CD4-positive, alpha-beta T cell (primary cell): Measurements from ENCODE around the gene SDK2. TPM values are rescaled to one million over a fixed set of nuclear protein-coding genes. Genes with fewer than 3 reads are reported as not detected.

Source experiments
- ATAC-seq: fragments of 200-7000 bp; cut with Tn5 transposase; one replicate; pipeline ENCODE4 v1.10.0; 2022; ENCODE audit warnings: mild to moderate bottlenecking; ENCODE audit not compliant: poor library complexity
- CTCF ChIA-PET: fragments of 350-600 bp; sonication (Branson Sonifier 250); formaldehyde crosslinking; loops from one replicate; lab custom pipeline; 2021; ENCODE audit warnings: antibody characterized with exemption, inconsistent platforms; lab: Charles Lee
- POLR2A ChIA-PET: fragments of 350-600 bp; sonication (Branson Sonifier 250); formaldehyde crosslinking; loops from one replicate; lab custom pipeline; 2021; ENCODE audit warnings: antibody characterized with exemption, inconsistent platforms; lab: Charles Lee
- DNase-seq, 14 experiments: peaks; one replicate each; pipeline ENCODE4 v3.0.0-alpha.2; 2013 to 2020; ENCODE audit warnings: mixed read lengths in 2 of 14
- H3K27ac ChIP-seq, 2 donors: one replicate each; pipeline versions ENCODE4 v1.5.1 to v1.7.0; 2013; ENCODE audit warnings: low read length in 2 of 2, low read depth in 1 of 2, mild to moderate bottlenecking in 1 of 2
- H3K27me3 ChIP-seq, 2 experiments: 1 replicate in 1 of 2; 2 replicates in 1 of 2; pipeline versions ENCODE4 v1.6.1 to v1.7.0; 2013; ENCODE audit warnings: low read length in 2 of 2, control low read depth in 1 of 2, mild to moderate bottlenecking in 1 of 2, moderate library complexity in 1 of 2; ENCODE audit not compliant: insufficient read depth in 2 of 2, control insufficient read depth in 1 of 2
- H3K36me3 ChIP-seq: one replicate; pipeline ENCODE4 v1.6.1; 2013; ENCODE audit warnings: low read length, control low read depth; ENCODE audit not compliant: insufficient read depth
- H3K4me1 ChIP-seq: one replicate; pipeline ENCODE4 v1.6.1; 2013; ENCODE audit warnings: low read length, control low read depth; ENCODE audit not compliant: insufficient read depth
- H3K4me3 ChIP-seq: one replicate; pipeline ENCODE4 v1.5.1; 2013; ENCODE audit warnings: mild to moderate bottlenecking, low read length, moderate library complexity
- H3K9me3 ChIP-seq, 2 experiments: 1 replicate in 1 of 2; 2 replicates in 1 of 2; pipeline versions ENCODE4 v1.6.1 to v1.7.0; 2013; ENCODE audit warnings: low read length in 2 of 2, mild to moderate bottlenecking in 2 of 2, control low read depth in 1 of 2, moderate library complexity in 1 of 2; ENCODE audit not compliant: control insufficient read depth in 1 of 2, insufficient read depth in 1 of 2
- H3K27ac Mint-ChIP-seq: one replicate; pipeline ENCODE4 v1.8.0; 2020; ENCODE audit warnings: mixed read lengths
- H3K27me3 Mint-ChIP-seq: one replicate; pipeline ENCODE4 v1.8.0; 2021; ENCODE audit warnings: mixed read lengths
- H3K36me3 Mint-ChIP-seq: one replicate; pipeline ENCODE4 v1.8.0; 2021; ENCODE audit warnings: low read depth, mixed read lengths
- H3K4me1 Mint-ChIP-seq: one replicate; pipeline ENCODE4 v1.8.0; 2021; ENCODE audit warnings: low read depth, mixed read lengths
- H3K4me3 Mint-ChIP-seq: one replicate; pipeline ENCODE4 v1.8.0; 2020; ENCODE audit warnings: mild to moderate bottlenecking, mixed read lengths
- H3K9me3 Mint-ChIP-seq: one replicate; pipeline ENCODE4 v1.8.0; 2020; ENCODE audit warnings: mixed read lengths
- intact Hi-C, 2 experiments: fragments of 100-400 bp; cut with DNase I in 1 of 2; cut with micrococcal nuclease in 1 of 2; formaldehyde crosslinking; loops; one replicate each; pipeline versions ENCODE4 v1.15.1 to v1.9.0; 2023 to 2025; cut with DNase I, micrococcal nuclease
- total RNA-seq, 174 experiments: library from RNA in 2 of 174; stranded (reverse) in 2 of 174; gene quantifications; one replicate each; pipeline ENCODE4 v1.2.3 and lab custom pipeline; 2021 to 2026
- TF ChIP-seq, protein P1 (sequence below): fragments of 200-600 bp; IDR thresholded peaks from one replicate; pipeline ENCODE4 v1.8.0; 2022; ENCODE audit warnings: antibody characterized with exemption, mild to moderate bottlenecking

The SDK2 gene
- total RNA-seq, 2 experiments from 2014 or later = 8.1 to 8.2 TPM

DNA sequence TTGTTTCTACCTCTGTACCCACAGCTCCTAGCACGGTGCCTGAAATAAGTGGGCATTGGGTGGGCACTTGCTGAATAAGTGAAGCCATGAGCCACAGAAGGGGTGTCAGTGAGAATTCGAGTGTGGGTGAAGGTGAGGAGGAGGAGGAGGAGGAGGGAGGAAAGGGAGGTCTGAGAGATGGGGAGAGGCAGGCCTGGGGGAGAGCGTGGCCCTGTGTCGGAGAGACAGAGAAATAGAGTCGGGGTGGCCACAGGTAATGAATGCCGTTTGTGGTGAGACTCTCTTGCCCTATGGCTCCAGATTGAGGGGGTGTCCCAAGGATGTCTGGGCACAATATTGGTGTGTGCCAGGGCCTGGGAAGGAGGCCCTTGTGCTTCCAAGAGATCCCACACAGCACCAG is 49.2 kb downstream of the SDK2 start:
- H3K27me3 Mint-ChIP-seq = no peaks in the 10 kb centered on the region
- no peak for ATAC-seq
- H3K36me3 Mint-ChIP-seq = no peaks in the 10 kb centered on the region
- intact Hi-C loops = loop anchor here in 1 of 2 experiments (10.0 kb wide), 1 partner anchor 50 kb away; no protein-coding TSS in a partner anchor
- no peaks in the 10 kb centered on the region for H3K9me3 ChIP-seq
- no peak overlapping the region for H3K4me3 ChIP-seq
- no peaks in the 10 kb centered on the region for H3K9me3 Mint-ChIP-seq
- H3K27ac Mint-ChIP-seq = peak overlapping the region; percentile 90
- TF ChIP-seq, protein P1, sequence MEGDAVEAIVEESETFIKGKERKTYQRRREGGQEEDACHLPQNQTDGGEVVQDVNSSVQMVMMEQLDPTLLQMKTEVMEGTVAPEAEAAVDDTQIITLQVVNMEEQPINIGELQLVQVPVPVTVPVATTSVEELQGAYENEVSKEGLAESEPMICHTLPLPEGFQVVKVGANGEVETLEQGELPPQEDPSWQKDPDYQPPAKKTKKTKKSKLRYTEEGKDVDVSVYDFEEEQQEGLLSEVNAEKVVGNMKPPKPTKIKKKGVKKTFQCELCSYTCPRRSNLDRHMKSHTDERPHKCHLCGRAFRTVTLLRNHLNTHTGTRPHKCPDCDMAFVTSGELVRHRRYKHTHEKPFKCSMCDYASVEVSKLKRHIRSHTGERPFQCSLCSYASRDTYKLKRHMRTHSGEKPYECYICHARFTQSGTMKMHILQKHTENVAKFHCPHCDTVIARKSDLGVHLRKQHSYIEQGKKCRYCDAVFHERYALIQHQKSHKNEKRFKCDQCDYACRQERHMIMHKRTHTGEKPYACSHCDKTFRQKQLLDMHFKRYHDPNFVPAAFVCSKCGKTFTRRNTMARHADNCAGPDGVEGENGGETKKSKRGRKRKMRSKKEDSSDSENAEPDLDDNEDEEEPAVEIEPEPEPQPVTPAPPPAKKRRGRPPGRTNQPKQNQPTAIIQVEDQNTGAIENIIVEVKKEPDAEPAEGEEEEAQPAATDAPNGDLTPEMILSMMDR = no peak
- H3K36me3 ChIP-seq = no peaks in the 10 kb centered on the region
- DNase-seq = no peak
- ChIA-PET POLR2A (interaction anchor here (1.2 kb wide), 1 partner anchor 14 kb away, joined by 3 read pairs; no protein-coding TSS in a partner anchor), CTCF (no interaction called here)
- H3K4me3 Mint-ChIP-seq = no peak overlapping the region
- peaks cover 66% of the 10 kb centered on the region for H3K4me1 ChIP-seq
- no peaks in the 10 kb centered on the region for H3K27me3 ChIP-seq
- H3K4me1 Mint-ChIP-seq = peaks cover 71% of the 10 kb centered on the region
- no peak overlapping the region for H3K27ac ChIP-seq

DNA sequence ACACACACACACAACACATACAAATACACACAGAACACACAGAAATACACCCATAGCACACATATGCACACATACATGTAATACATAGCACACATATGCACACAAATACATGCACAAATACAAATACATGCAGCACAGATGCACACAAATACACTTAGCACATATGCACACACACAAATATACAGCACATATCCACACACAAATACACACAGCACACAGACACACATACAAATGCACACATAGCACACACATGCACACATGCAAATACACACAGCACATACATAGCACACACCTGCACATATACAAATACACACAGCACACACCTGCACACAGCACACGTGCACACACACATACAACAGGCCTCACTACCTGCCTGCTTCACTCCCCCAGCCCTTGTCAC is 49.6 kb downstream of the SDK2 start:
- Mint-ChIP-seq H3K9me3 (no peaks in the 10 kb centered on the region), H3K36me3 (no peaks in the 10 kb centered on the region), H3K27ac (peak overlapping the region; percentile 90), H3K4me3 (peak overlapping the region; percentile 26), H3K27me3 (no peaks in the 10 kb centered on the region), H3K4me1 (peaks cover 75% of the 10 kb centered on the region)
- H3K9me3 ChIP-seq = no peaks in the 10 kb centered on the region
- ChIA-PET POLR2A (no interaction called here), CTCF (no interaction called here)
- peak overlapping the region in 1 of 2 donors; percentile 74 for H3K27ac ChIP-seq
- H3K4me1 ChIP-seq = peaks cover 69% of the 10 kb centered on the region
- H3K4me3 ChIP-seq = no peak overlapping the region
- H3K27me3 ChIP-seq = no peaks in the 10 kb centered on the region
- intact Hi-C loops = loop anchor here (5.0 to 10.0 kb wide), 5 partner anchors 50 to 243 kb away; no protein-coding TSS in a partner anchor
- no peaks in the 10 kb centered on the region for H3K36me3 ChIP-seq
- TF ChIP-seq, protein P1 = no peak
- ATAC-seq = no peak
- no peak for DNase-seq

DNA sequence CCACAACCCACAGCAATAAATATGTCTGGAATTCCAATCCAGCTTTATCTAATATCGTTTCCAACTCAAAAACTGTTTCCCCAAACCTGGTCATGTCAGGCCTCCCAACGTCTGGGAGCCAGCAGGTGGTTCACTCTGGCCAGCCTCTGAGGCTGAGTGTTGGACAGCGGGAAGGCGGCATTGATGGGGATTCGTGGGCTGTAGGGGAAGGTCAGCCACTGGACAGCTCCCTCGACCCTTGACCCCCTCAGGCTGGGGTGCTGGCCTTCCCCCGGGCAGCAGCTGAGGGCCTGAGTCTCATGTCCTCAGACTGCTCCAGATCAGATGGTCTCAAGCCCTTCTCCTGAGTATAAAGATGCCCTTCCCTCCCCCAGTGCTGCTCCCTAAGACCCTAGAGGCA is 50.2 kb downstream of the SDK2 start:
- Mint-ChIP-seq H3K36me3 (no peaks in the 10 kb centered on the region), H3K27me3 (no peaks in the 10 kb centered on the region), H3K27ac (peak overlapping the region; percentile 90), H3K4me3 (peak overlapping the region; percentile 31), H3K9me3 (no peaks in the 10 kb centered on the region), H3K4me1 (peaks cover 81% of the 10 kb centered on the region)
- TF ChIP-seq, protein P1 = no peak
- POLR2A ChIA-PET = no interaction called here
- no peaks in the 10 kb centered on the region for H3K27me3 ChIP-seq
- H3K4me3 ChIP-seq = no peak overlapping the region
- no peaks in the 10 kb centered on the region for H3K9me3 ChIP-seq
- CTCF ChIA-PET = no interaction called here
- no peaks in the 10 kb centered on the region for H3K36me3 ChIP-seq
- ATAC-seq (no peak), DNase-seq (no peak)
- H3K27ac ChIP-seq = peak overlapping the region; percentile 74 to 83
- intact Hi-C loops = loop anchor here (5.0 to 10.0 kb wide), 5 partner anchors 49 to 243 kb away; no protein-coding TSS in a partner anchor
- peaks cover 73% of the 10 kb centered on the region for H3K4me1 ChIP-seq
